GM20000 (cell line): ENCODE results near the gene BMP2K.

Source experiments
- DNase-seq: peaks from one replicate; pipeline ENCODE4 v3.0.0; 2012; ENCODE audit warnings: low spot score
- CTCF ChIP-seq: IDR thresholded peaks from 2 replicates; pipeline ENCODE4 v1.5.1; 2012; ENCODE audit warnings: mild to moderate bottlenecking, control low read depth; ENCODE audit errors: extremely low read depth, missing control alignments

Gene BMP2K

GRCh38 chr4:78926826-78927225 lies 150.7 kb downstream of the BMP2K start:
- no peak for TF ChIP-seq CTCF
- DNase-seq = no peak

GRCh38 chr4:78928835-78929234 lies 152.7 kb downstream of the BMP2K start:
- DNase-seq = no peak
- TF ChIP-seq CTCF = no peak

- no peak for TF ChIP-seq CTCF
- no peak for DNase-seq
Observed at GRCh38 chr4:78930016-78930629, 154.0 kb downstream of the BMP2K start.

GRCh38 chr4:78936989-78937388 lies 160.8 kb downstream of the BMP2K start:
- DNase-seq = no peak
- TF ChIP-seq CTCF = no peak

- no peak for TF ChIP-seq CTCF
- DNase-seq = no peak
Observed at GRCh38 chr4:78937837-78938236, 161.7 kb downstream of the BMP2K start.

- DNase-seq = no peak
- TF ChIP-seq CTCF = no peak
Observed at GRCh38 chr4:78938474-78938867, 162.3 kb downstream of the BMP2K start.

- no peak for TF ChIP-seq CTCF
Observed at GRCh38 chr4:78938868-78939666, 162.9 kb downstream of the BMP2K start, which contains the start of gene PAQR3. Gene PAQR3, minus strand, starts transcription at chr4:78939438. Its CDS starts 214 bp downstream, at chr4:78939224.

More at GRCh38 chr4:78938868-78939666, 162.9 kb downstream of the BMP2K start, which contains the start of gene PAQR3:
- peak; percentile 96 for DNase-seq
